Mesendoderm (in vitro differentiated cells): ENCODE results near the gene ARHGAP28.

Experiments
- DNase-seq: peaks from one replicate; pipeline ENCODE4 v3.0.0; 2013
- H2AK5ac ChIP-seq: 2 replicates; pipeline ENCODE4 v1.6.1; 2013; ENCODE audit warnings: low read length, inconsistent platforms
- H2BK120ac ChIP-seq: 2 replicates; pipeline ENCODE4 v1.6.1; 2013; ENCODE audit warnings: low read depth, mild to moderate bottlenecking, low read length, moderate library complexity, mixed read lengths
- H2BK15ac ChIP-seq: replicated peaks from 2 replicates; pipeline ENCODE4 v1.6.1; 2013; ENCODE audit warnings: low read depth, mild to moderate bottlenecking, moderate library complexity
- H2BK5ac ChIP-seq: 2 replicates; pipeline ENCODE4 v1.6.1; 2013; ENCODE audit warnings: low read length, inconsistent platforms
- H3K18ac ChIP-seq: 2 replicates; pipeline ENCODE4 v1.6.1; 2013; ENCODE audit warnings: mild to moderate bottlenecking, low read length, mixed read lengths
- H3K23ac ChIP-seq: one replicate; pipeline ENCODE4 v1.6.1; 2013; ENCODE audit warnings: low read length
- H3K27ac ChIP-seq: 2 replicates; pipeline ENCODE4 v1.5.1; 2013; ENCODE audit warnings: low read depth, mild to moderate bottlenecking, inconsistent platforms, low read length, moderate library complexity
- H3K27me3 ChIP-seq: 2 replicates; pipeline ENCODE4 v1.6.1; 2013; ENCODE audit warnings: low read length, control low read depth, mild to moderate bottlenecking, inconsistent platforms; ENCODE audit not compliant: insufficient read depth, poor library complexity
- H3K36me3 ChIP-seq: 2 replicates; pipeline ENCODE4 v1.6.1; 2013; ENCODE audit warnings: low read length, inconsistent platforms; ENCODE audit not compliant: control insufficient read depth, insufficient read depth
- H3K4ac ChIP-seq: one replicate; pipeline ENCODE4 v1.6.1; 2013; ENCODE audit warnings: low read depth, mild to moderate bottlenecking, low read length, moderate library complexity
- H3K4me1 ChIP-seq: 2 replicates; pipeline ENCODE4 v1.6.1; 2013; ENCODE audit warnings: low read depth, low read length, inconsistent platforms; ENCODE audit not compliant: control insufficient read depth
- H3K4me2 ChIP-seq: 2 replicates; pipeline ENCODE4 v1.6.1; 2013; ENCODE audit warnings: low read length
- H3K4me3 ChIP-seq: 2 replicates; pipeline ENCODE4 v1.5.1; 2013; ENCODE audit warnings: mild to moderate bottlenecking, low read length
- H3K56ac ChIP-seq: one replicate; pipeline ENCODE4 v1.6.1; 2013; ENCODE audit warnings: low read length
- H3K79me1 ChIP-seq: 2 replicates; pipeline ENCODE4 v1.6.1; 2013; ENCODE audit warnings: low read length, inconsistent platforms
- H3K79me2 ChIP-seq: 2 replicates; pipeline ENCODE4 v1.6.1; 2013; ENCODE audit warnings: mild to moderate bottlenecking, low read length; ENCODE audit not compliant: control insufficient read depth, insufficient read depth
- H3K9ac ChIP-seq: 2 replicates; pipeline ENCODE4 v1.6.1; 2013; ENCODE audit warnings: low read length, inconsistent platforms
- H4K5ac ChIP-seq: one replicate; pipeline ENCODE4 v1.6.1; 2013; ENCODE audit warnings: low read length
- H4K8ac ChIP-seq: one replicate; pipeline ENCODE4 v1.6.1; 2013; ENCODE audit warnings: low read depth, mild to moderate bottlenecking, control low read depth, low read length, moderate library complexity
- WGBS: extraction: QIAGEN DNeasy Blood & Tissue Kit; methylation state at CpG from one replicate; pipeline ENCODE4 v1.1.7; 2013; ENCODE audit warnings: low lambda C conversion rate, missing lambda C conversion rate; ENCODE audit not compliant: insufficient coverage; ENCODE audit errors: extremely low coverage; 5-methylcytosine and 5-hydroxymethylcytosine counted together

Gene ARHGAP28

DNA sequence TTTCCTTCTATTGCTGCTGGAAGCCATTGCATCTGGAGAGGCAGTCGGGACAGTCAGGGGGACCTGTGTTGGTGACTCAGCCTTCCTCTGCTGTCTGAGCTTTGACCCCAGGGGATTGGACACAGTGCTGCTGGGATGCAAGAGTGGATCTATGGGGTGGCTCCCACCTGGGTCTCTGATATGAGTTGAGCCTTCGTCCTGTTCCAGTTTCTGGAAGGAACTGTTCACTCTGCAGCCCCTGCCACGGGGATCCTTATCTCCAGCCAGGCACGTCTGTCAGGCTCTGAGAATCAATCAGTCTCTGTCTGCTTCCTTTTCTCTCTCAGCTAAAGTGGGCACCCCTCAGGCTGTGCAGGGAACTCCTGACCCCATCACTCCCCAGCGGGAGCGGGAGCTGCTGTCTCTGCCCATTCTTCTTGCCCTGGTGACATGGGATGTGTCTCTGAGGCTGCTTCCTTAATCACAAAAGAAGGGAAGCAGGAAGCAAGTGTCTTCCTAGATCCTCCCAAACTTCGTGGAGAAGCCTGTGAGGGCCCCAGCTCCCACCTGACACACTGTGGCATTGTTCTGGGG lies 51.7 kb downstream of the ARHGAP28 start:
- peaks cover 15% of the 10 kb centered on the region for H3K4me1 ChIP-seq
- H3K56ac ChIP-seq, result peak overlapping the region; percentile 70
- H2BK120ac ChIP-seq, result no peak overlapping the region
- no peaks in the 10 kb centered on the region for H3K36me3 ChIP-seq
- H4K5ac ChIP-seq, result no peak overlapping the region
- no peak overlapping the region for H3K4me3 ChIP-seq
- H2BK15ac ChIP-seq, result no peak overlapping the region
- H3K9ac ChIP-seq, result no peak overlapping the region
- H2BK5ac ChIP-seq, result no peak overlapping the region
- peak overlapping the region; percentile 34 for H3K18ac ChIP-seq
- no peak overlapping the region for H2AK5ac ChIP-seq
- WGBS, result no CpG with 5 or more reads among the region's 7 CpGs
- H4K8ac ChIP-seq, result no peak overlapping the region
- no peaks in the 10 kb centered on the region for H3K79me2 ChIP-seq
- H3K27ac ChIP-seq, result peak overlapping the region; percentile 7
- peak; percentile 67 for DNase-seq
- no peaks in the 10 kb centered on the region for H3K79me1 ChIP-seq
- H3K27me3 ChIP-seq, result no peaks in the 10 kb centered on the region
- H3K23ac ChIP-seq, result no peak overlapping the region
- no peak overlapping the region for H3K4ac ChIP-seq
- H3K4me2 ChIP-seq, result no peak overlapping the region

DNA sequence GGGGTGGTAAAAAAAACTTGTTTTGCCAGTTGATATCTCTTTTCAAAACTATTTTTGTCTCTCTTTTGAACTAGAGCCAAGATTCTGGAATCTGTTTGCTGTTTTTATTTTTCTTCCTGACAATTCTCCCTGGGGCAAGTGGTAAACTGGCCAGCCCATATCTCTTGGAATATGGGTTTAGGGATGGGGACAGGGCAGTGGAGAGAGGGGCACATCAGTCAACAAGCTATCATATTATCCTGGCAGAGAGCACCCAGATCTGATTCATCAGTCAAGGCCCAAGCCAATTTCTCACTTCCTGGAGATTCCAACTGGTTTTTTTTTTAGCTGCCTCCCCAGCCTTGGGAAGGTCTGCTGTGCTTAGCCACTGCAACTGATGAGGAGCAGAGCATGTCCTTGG lies 52.3 kb downstream of the ARHGAP28 start:
- Histone ChIP-seq H3K27ac (no peak overlapping the region), H3K4me2 (no peak overlapping the region), H3K56ac (no peak overlapping the region), H2BK120ac (no peak overlapping the region), H4K8ac (no peak overlapping the region), H3K27me3 (no peaks in the 10 kb centered on the region), H3K79me1 (no peaks in the 10 kb centered on the region), H2BK5ac (no peak overlapping the region), H3K4me1 (peaks cover 15% of the 10 kb centered on the region), H3K9ac (no peak overlapping the region), H3K79me2 (no peaks in the 10 kb centered on the region), H4K5ac (no peak overlapping the region), H3K18ac (peak overlapping the region; percentile 34), H2AK5ac (no peak overlapping the region), H3K4ac (no peak overlapping the region), H3K4me3 (no peak overlapping the region), H2BK15ac (no peak overlapping the region), H3K23ac (no peak overlapping the region), H3K36me3 (no peaks in the 10 kb centered on the region)
- DNase-seq, result no peak

DNA sequence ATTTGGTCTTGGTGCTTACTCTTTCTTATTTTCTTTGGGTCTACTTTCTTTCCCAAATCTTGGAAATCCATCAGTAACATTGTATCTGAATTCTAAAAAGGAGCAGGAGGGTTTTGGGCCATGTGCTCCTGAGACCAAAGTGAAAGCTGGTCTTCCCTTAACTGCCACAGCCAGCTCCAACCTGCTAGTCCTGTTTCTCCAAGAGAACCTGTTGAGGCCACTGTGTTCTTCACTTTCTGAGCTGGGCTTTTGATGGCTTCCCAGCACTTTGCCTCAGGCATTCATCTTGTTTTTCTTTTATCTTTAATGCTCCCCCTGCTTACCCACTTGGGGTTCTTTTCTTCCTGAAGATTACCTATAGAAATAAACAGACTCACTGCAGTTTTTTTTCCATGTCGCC lies 53.3 kb downstream of the ARHGAP28 start:
- Histone ChIP-seq H2BK15ac (no peak overlapping the region), H3K9ac (no peak overlapping the region), H4K5ac (no peak overlapping the region), H4K8ac (no peak overlapping the region), H3K27me3 (no peaks in the 10 kb centered on the region), H3K4me1 (peaks cover 15% of the 10 kb centered on the region), H3K36me3 (no peaks in the 10 kb centered on the region), H3K4me2 (no peak overlapping the region), H3K56ac (no peak overlapping the region), H3K4ac (no peak overlapping the region), H3K18ac (no peak overlapping the region), H3K23ac (no peak overlapping the region), H3K4me3 (no peak overlapping the region), H2AK5ac (no peak overlapping the region), H2BK5ac (no peak overlapping the region), H3K79me2 (no peaks in the 10 kb centered on the region), H3K79me1 (no peaks in the 10 kb centered on the region), H2BK120ac (no peak overlapping the region), H3K27ac (no peak overlapping the region)
- peak; percentile 45 for DNase-seq
- WGBS, result no CpG with 5 or more reads among the region's 1 CpG

DNA sequence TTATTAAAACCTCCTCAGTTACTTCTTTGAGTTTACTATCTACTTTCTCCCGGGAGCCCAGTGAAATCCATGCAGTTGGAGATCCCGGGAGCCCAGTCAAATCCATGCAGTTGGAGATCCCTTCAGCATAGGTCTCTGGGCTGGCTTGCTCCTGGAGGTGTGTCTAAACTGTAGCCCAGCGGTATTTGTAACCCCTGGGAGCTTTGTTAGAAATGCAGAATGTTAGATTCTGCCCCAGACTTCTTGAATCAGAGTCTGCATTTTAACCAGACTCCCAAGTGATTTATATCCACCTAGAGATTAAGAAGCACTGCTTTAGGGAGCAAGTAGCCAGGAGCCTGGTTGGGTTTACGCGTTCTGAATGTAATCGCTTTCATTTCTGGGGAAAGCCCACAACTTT lies 54.5 kb downstream of the ARHGAP28 start:
- Histone ChIP-seq H4K8ac (no peak overlapping the region), H4K5ac (no peak overlapping the region), H2BK15ac (no peak overlapping the region), H3K79me1 (no peaks in the 10 kb centered on the region), H3K79me2 (no peaks in the 10 kb centered on the region), H3K4ac (no peak overlapping the region), H3K4me3 (no peak overlapping the region), H2AK5ac (no peak overlapping the region), H3K18ac (peak overlapping the region; percentile 73), H3K56ac (peak overlapping the region; percentile 31), H3K27me3 (no peaks in the 10 kb centered on the region), H3K4me2 (no peak overlapping the region), H2BK120ac (no peak overlapping the region), H3K23ac (no peak overlapping the region), H3K27ac (no peak overlapping the region), H3K4me1 (peaks cover 15% of the 10 kb centered on the region), H3K9ac (no peak overlapping the region), H2BK5ac (no peak overlapping the region), H3K36me3 (no peaks in the 10 kb centered on the region)
- WGBS, result no CpG with 5 or more reads among the region's 6 CpGs
- no peak for DNase-seq

DNA sequence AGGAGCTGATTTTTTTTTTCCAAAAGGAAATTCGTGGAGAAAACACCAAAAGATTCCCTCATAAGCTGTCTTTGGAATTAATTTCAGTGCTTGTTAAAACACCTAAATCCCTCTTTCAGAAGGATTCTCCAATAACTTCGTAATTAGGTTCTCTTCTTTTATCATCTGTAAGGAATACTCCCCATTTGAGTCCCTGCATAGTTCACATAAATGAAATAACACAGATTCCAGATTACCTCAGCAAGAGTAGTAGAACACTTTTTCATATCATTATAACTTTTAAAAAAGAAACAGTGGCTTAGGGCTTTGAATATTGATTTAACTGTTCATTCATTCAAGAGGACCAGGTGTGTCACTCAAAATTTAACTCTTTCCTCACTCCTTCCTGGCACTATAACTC lies 55.5 kb downstream of the ARHGAP28 start:
- peak; percentile 53 for DNase-seq
- no peaks in the 10 kb centered on the region for H3K27me3 ChIP-seq

DNA sequence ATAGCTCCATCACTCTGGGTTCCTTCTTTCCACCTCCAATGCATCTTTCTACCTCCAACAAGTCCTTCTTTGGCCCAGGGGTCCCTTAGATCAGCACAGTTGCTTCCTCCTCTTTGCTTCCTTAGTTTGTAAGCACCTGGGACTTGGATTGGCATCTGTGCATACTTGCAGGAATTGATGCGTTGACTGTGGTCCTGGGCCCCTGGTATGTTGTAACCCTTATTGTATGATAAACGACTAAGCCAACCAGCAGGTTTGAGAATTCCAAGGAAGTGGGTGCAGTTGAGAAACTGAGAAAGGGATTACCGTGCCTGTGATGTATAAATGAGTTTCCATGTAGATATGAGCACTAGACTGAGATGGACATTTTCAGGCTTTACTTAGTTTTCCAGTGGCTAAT lies 55.9 kb downstream of the ARHGAP28 start:
- Histone ChIP-seq H3K4me2 (no peak overlapping the region), H2BK5ac (no peak overlapping the region), H3K27ac (no peak overlapping the region), H3K4me3 (no peak overlapping the region), H3K36me3 (no peaks in the 10 kb centered on the region), H2BK120ac (no peak overlapping the region), H3K56ac (no peak overlapping the region), H3K27me3 (no peaks in the 10 kb centered on the region), H3K9ac (no peak overlapping the region), H3K18ac (no peak overlapping the region), H3K79me1 (no peaks in the 10 kb centered on the region), H3K23ac (no peak overlapping the region), H3K4me1 (peaks cover 15% of the 10 kb centered on the region), H2BK15ac (no peak overlapping the region), H4K8ac (no peak overlapping the region), H4K5ac (no peak overlapping the region), H3K79me2 (no peaks in the 10 kb centered on the region), H2AK5ac (no peak overlapping the region), H3K4ac (no peak overlapping the region)
- WGBS, result no CpG with 5 or more reads among the region's 3 CpGs
- DNase-seq, result peak; percentile 70

More for the DNA sequence above, 55.5 kb downstream of the ARHGAP28 start:
- no peaks in the 10 kb centered on the region for H3K36me3 ChIP-seq
- H3K79me2 ChIP-seq, result no peaks in the 10 kb centered on the region
- H4K8ac ChIP-seq, result no peak overlapping the region
- no peak overlapping the region for H4K5ac ChIP-seq
- H3K9ac ChIP-seq, result no peak overlapping the region
- H3K79me1 ChIP-seq, result no peaks in the 10 kb centered on the region
- no peak overlapping the region for H3K18ac ChIP-seq
- H3K4ac ChIP-seq, result no peak overlapping the region
- H3K23ac ChIP-seq, result no peak overlapping the region
- no peak overlapping the region for H2BK15ac ChIP-seq
- no CpG with 5 or more reads among the region's 2 CpGs for WGBS
- H2BK120ac ChIP-seq, result no peak overlapping the region
- H3K56ac ChIP-seq, result no peak overlapping the region
- peaks cover 15% of the 10 kb centered on the region for H3K4me1 ChIP-seq
- no peak overlapping the region for H3K4me3 ChIP-seq
- no peak overlapping the region for H2AK5ac ChIP-seq
- H3K27ac ChIP-seq, result no peak overlapping the region
- no peak overlapping the region for H3K4me2 ChIP-seq
- H2BK5ac ChIP-seq, result no peak overlapping the region
